Adrenal gland (tissue), 12 donors: ENCODE results near the gene GRM4. TPM values are rescaled to one million over a fixed set of nuclear protein-coding genes. Genes with fewer than 3 reads are reported as not detected.

Experiments
- DNase-seq, 7 donors: peaks; one replicate each; pipeline ENCODE4 v3.0.0-alpha.2; 2019 to 2020
- H3K27ac ChIP-seq, 5 donors: fragments of 200-600 bp; sonication (generic) in 4 of 5; 1 replicate in 3 of 5; 2 replicates in 2 of 5; pipeline versions ENCODE4 v1.5.1 to v1.8.0; 2016 to 2020; ENCODE audit warnings: mild to moderate bottlenecking in 1 of 5
- H3K27me3 ChIP-seq: fragments of 200-600 bp; 2 replicates; pipeline ENCODE4 v1.8.0; 2021
- H3K36me3 ChIP-seq, 2 donors: fragments of 200-600 bp; replicated peaks in 1 of 2; 1 replicate in 1 of 2; 2 replicates in 1 of 2; pipeline versions ENCODE4 v1.5.1 to v1.8.0; 2018 to 2022
- H3K4me1 ChIP-seq, 2 donors: fragments of 200-600 bp; replicated peaks in 1 of 2; 1 replicate in 1 of 2; 2 replicates in 1 of 2; pipeline versions ENCODE4 v1.5.1 to v1.8.0; 2018 to 2021
- H3K4me3 ChIP-seq, 4 donors: fragments of 200-600 bp; sonication (generic) in 3 of 4; one replicate each; pipeline ENCODE4 v1.5.1; 2016 to 2018
- H3K9me3 ChIP-seq, 3 donors: fragments of 200-600 bp; sonication (generic) in 1 of 3; replicated peaks in 1 of 3; 1 replicate in 2 of 3; 2 replicates in 1 of 3; pipeline versions ENCODE4 v1.5.1 to v1.8.0; 2016 to 2021
- POLR2A ChIP-seq, 2 donors: fragments of 450-650 bp; IDR thresholded peaks; one replicate each; pipeline ENCODE4 v1.6.1; 2017; ENCODE audit warnings: antibody characterized with exemption in 2 of 2, mild to moderate bottlenecking in 2 of 2, moderate library complexity in 1 of 2
- WGBS, 4 donors: extraction: QIAGEN DNeasy Blood & Tissue Kit in 2 of 4; methylation state at CpG; one replicate each; pipeline versions ENCODE4 v1.1.5 to v1.1.7; 2013 to 2017; 5-methylcytosine and 5-hydroxymethylcytosine counted together
- intact Hi-C, 2 donors: fragments of 100-400 bp; cut with DNase I; formaldehyde crosslinking; loops; one replicate each; pipeline versions ENCODE4 v1.14.1 to v1.15.0; 2022 to 2023
- polyA plus RNA-seq, 3 donors: library from polyadenylated mRNA; stranded (reverse); fragments of 200-250 nt in 2 of 3; fragments of 350-450 nt in 1 of 3; fragmentation: Illumina TruSeq in 1 of 3; extraction: RNeasy Lipid Tissue Mini Kit (QIAGEN cat#74804) in 1 of 3; gene quantifications; one replicate each; pipeline ENCODE4 v1.2.3, GENCODE V29; 2013 to 2014
- total RNA-seq, 9 donors: library from RNA; depleted of rRNA in 4 of 9; stranded (reverse); fragments of >200 nt in 4 of 9; fragments of 120-200 nt in 1 of 9; fragmentation: NEBNext Ultra II Directional in 1 of 9; extraction: Animal tissue kit (Norgen Biotek cat#: 25700) in 1 of 9; gene quantifications; one replicate each; pipeline versions ENCODE4 v1.1.0 to v1.2.4, GENCODE V29; 2013 to 2023
- TF ChIP-seq, protein P1 (sequence below), 6 experiments: fragments of 450-650 bp in 4 of 6; fragments of 200-600 bp in 2 of 6; sonication (generic) in 1 of 6; IDR thresholded peaks; 1 replicate in 5 of 6; 2 replicates in 1 of 6; pipeline versions ENCODE4 v1.5.1 to v1.8.0; 2016 to 2021; ENCODE audit warnings: antibody characterized with exemption in 6 of 6, mild to moderate bottlenecking in 2 of 6, moderate library complexity in 1 of 6
- donor health status: healthy with polysubstance abuse.
- donor health status: Bipolar disorder and iron deficiency.
- donor health status: DM: yes; HTN: yes; CAD: no.
- donor health status: DM: no; HTN: no; CAD: no.
- donor health status: DM: no; HTN: no; CAD: no.
- donor health status: DM: yes; HTN: yes; CAD: no.

Gene GRM4
- total and polyA plus RNA-seq, 12 donors, result 0.06 TPM; not detected in 11

DNA sequence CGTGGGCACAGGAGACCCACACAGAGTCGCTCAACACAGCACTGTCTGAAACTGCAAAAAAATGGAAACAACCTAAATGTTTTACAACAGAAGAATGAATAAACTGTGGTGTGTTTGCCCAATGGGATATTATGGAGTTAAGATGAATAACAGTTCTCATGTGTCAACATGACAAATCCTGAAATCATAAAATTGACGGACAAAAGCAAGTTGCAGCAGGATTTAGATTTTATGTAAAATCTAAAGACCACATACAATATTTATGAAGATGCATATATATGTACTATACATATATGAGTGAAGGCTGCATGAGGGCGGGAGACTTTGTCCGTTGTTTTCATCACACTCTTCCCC, 79.7 kb downstream of the GRM4 start:
- no peak for DNase-seq
- intact Hi-C loops, result no loop called here
- Histone ChIP-seq H3K27ac (no peak overlapping the region), H3K4me1 (no peaks in the 10 kb centered on the region), H3K27me3 (peaks cover 12% of the 10 kb centered on the region), H3K36me3 (no peaks in the 10 kb centered on the region), H3K4me3 (no peak overlapping the region), H3K9me3 (no peaks in the 10 kb centered on the region)
- 66 to 75% (median 72%) methylated on average over 5 of the region's 5 CpGs for WGBS, 4 donors
- TF ChIP-seq POLR2A (IDR thresholded peaks at IDR 0.05), result no peak
- TF ChIP-seq, protein P1, sequence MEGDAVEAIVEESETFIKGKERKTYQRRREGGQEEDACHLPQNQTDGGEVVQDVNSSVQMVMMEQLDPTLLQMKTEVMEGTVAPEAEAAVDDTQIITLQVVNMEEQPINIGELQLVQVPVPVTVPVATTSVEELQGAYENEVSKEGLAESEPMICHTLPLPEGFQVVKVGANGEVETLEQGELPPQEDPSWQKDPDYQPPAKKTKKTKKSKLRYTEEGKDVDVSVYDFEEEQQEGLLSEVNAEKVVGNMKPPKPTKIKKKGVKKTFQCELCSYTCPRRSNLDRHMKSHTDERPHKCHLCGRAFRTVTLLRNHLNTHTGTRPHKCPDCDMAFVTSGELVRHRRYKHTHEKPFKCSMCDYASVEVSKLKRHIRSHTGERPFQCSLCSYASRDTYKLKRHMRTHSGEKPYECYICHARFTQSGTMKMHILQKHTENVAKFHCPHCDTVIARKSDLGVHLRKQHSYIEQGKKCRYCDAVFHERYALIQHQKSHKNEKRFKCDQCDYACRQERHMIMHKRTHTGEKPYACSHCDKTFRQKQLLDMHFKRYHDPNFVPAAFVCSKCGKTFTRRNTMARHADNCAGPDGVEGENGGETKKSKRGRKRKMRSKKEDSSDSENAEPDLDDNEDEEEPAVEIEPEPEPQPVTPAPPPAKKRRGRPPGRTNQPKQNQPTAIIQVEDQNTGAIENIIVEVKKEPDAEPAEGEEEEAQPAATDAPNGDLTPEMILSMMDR (IDR thresholded peaks at IDR 0.05), result no peak

DNA sequence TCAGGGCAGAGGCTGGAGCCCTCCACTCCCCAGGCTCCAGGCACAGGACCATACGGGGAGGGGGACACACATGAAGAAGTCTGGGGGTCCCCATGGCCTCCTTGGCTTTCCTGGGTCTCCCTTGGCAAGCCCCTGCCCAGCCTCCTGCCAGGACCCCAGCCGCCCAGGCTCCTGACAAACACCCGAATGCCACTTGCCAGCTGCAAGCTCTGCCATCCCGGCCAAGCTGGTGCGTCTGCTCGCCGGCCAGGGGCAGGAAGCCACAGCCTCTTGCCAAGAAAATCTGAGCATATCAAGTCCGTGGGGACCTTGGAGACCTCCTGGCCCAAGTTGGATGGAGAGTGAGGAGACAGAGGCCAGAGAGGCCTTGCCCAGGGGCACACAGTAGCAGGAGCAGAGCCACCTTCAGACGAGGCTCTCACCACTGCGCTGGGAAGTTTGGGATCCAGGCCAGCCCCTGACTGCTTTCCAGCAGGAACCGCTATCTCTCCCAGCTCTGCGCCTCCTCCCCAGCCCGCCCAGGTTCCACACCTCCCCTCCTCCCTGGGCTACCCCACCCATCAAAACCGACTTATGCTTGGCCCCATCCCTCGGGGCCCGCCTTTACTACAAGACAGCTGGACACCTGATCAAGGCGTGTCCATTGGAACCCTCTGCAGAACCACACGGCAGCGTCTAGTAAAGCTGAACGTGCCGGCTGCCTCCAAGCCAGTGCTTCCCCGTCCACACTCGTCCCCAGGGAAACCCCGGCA, 80.2 kb downstream of the GRM4 start:
- WGBS, 4 donors, result 52 to 76% (median 60%) methylated on average over 14 to 24 of the region's 24 CpGs
- no peaks in the 10 kb centered on the region for H3K9me3 ChIP-seq
- peaks cover 12% of the 10 kb centered on the region for H3K27me3 ChIP-seq
- no peaks in the 10 kb centered on the region for H3K4me1 ChIP-seq
- no peak overlapping the region for H3K4me3 ChIP-seq
- no peaks in the 10 kb centered on the region for H3K36me3 ChIP-seq
- DNase-seq, result no peak
- TF ChIP-seq, protein P1 (IDR thresholded peaks at IDR 0.05), result no peak
- TF ChIP-seq POLR2A (IDR thresholded peaks at IDR 0.05), result no peak
- intact Hi-C loops, result no loop called here
- no peak overlapping the region for H3K27ac ChIP-seq

DNA sequence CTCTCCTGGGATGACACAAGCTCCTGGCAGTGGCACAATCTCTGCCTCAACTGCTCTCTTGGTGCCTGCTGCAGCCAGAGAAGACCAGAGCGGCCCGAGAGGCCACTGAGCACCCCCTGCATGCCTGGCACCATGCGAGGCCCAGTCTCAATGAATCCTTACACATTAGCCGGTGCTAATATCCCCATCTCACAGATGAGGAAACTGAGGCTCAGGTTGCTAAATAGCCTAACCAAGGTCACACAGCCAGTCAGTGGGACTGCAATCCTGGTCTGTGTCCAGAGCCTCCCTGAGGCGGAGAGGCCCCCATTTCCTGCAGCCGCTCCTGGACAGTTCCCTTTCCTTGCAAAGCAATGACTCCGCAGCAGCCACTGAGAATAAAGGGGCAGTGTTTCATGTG, 81.2 kb downstream of the GRM4 start:
- 65 to 78% (median 73%) methylated on average over 5 to 7 of the region's 7 CpGs for WGBS, 4 donors
- Histone ChIP-seq H3K9me3 (no peaks in the 10 kb centered on the region), H3K27me3 (peaks cover 12% of the 10 kb centered on the region), H3K36me3 (no peaks in the 10 kb centered on the region), H3K27ac (no peak overlapping the region), H3K4me3 (no peak overlapping the region), H3K4me1 (no peaks in the 10 kb centered on the region)
- TF ChIP-seq, protein P1 (IDR thresholded peaks at IDR 0.05), result no peak
- TF ChIP-seq POLR2A (IDR thresholded peaks at IDR 0.05), result no peak
- intact Hi-C loops, result no loop called here
- DNase-seq, result no peak

- Histone ChIP-seq H3K36me3 (no peaks in the 10 kb centered on the region), H3K4me3 (no peak overlapping the region), H3K27me3 (peaks cover 12% of the 10 kb centered on the region), H3K9me3 (no peaks in the 10 kb centered on the region), H3K27ac (no peak overlapping the region), H3K4me1 (no peaks in the 10 kb centered on the region)
- 45 to 69% (median 56%) methylated on average over 6 of the region's 6 CpGs for WGBS, 4 donors
- intact Hi-C loops, result no loop called here
- TF ChIP-seq, protein P1 (IDR thresholded peaks at IDR 0.05), result no peak
- no peak for TF ChIP-seq POLR2A (IDR thresholded peaks at IDR 0.05)
- no peak for DNase-seq
Measured at GRCh38 chr6:34063651-34064050, 82.2 kb downstream of the GRM4 start.
